Bone marrow (tissue), 2 donors: ENCODE results near the gene EIF2S1.
"Not testable (repeated sequence)": the region's sequence is repeated elsewhere in the genome, so short reads cannot be mapped to it uniquely, and the experiment has no call there.

ENCODE experiments used
- DNase-seq, 2 donors: peaks; one replicate each; lab custom pipeline; 2025; lab: John Stamatoyannopoulos, UW

The EIF2S1 gene

GRCh38 chr14:67411370-67411769 lies 51.2 kb downstream of the EIF2S1 start:
- DNase-seq, result no peak

DNA sequence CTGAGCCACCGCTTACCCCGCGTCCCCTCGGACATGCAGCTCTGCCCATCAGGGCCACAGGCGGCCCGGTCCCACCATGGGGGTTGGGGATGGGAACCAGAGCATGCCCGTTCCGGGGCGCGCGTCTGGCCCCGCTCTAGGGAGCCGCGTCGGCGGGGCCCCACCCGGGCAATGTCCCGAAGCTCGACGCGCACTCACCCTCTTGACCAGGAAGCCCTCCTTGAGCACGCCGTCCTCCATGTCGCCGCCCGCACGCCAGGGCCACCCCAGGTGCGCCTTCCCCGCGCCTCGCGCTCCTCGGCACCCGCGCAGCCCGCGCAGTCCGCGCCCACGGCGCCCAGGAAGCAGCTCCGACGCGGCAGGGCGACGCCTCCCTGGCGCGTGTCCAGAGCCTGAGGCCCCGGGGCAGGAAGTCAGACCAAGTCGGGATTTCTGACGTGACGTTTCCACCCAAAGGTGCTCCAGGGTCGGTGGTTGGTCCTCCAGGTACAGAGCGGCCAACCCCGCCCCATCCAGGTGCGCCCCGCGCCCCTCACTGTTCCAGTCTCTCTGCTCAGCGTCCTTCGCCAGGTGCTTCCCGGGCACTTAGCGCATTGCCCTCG lies 51.8 kb downstream of the EIF2S1 start, which contains the start of gene PLEK2:
Gene PLEK2 (minus strand): TSS at position 346 of the 602 bp plus-strand sequence. CDS start 106 bp downstream, at position 240.
- no peak for DNase-seq

DNA sequence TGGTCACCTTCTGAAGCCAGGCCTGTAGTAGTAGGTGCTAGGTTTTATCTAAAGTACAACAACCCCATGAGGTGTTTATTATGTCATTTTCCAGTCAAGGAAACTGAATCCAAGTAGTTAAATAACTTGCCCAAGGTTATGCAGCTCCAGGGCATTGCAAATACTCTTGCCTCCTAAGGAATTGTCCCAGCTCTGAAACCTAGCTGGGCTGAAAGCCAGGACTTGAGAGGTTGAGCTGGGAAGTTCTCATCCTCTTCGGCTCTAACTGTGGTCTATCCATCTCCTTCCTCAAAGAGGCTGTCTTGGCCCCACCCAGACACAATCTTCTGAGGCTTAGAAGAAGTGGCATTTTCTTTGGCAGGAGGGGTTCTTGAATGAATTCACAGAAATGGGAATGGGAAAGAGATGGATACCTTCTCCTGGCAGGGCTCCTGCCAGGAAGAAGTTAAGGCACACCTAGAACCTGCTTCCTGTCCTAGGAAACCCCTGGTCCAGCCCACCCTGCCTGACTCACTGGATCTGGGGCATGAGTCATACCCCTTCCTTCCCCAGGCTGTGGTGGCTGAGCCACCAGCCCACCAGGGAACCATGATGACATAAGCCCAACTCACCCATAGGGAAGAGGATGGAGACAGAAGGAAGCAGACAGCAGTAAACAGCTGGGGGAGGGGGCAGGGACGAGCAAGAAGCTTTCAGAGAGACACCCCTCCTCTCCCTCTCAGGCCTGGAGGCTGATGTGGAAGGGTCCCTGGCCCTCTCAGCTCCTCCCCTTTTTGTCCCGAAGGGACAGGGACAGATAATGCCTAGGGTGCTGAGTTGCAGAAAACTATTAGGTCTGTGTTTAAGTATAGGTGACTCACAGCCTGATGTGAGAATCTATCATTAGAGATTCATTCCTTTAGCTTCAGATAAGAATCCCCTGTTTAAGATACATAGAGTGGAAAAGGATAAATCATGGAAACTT lies 54.0 kb downstream of the EIF2S1 start:
- peak; percentile 25 to 91 for DNase-seq

DNA sequence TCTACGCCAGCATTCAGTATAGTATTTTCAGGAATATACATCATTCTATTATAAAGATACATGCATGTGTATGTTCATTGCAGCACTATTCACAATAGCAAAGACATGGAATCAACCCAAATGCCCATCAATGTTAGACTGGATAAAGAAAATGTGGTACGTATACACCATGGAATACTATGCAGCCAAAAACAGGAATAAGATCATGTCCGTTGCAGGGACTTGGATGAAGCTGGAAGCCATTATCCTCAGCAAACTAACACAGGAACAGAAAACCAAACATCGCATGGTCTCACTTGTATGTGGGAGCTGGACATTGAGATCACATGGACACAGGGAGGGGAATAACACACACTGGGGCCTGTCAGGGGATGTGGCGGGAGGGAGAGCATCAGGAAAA lies 55.5 kb downstream of the EIF2S1 start:
- DNase-seq, result not testable (repeated sequence)

DNA sequence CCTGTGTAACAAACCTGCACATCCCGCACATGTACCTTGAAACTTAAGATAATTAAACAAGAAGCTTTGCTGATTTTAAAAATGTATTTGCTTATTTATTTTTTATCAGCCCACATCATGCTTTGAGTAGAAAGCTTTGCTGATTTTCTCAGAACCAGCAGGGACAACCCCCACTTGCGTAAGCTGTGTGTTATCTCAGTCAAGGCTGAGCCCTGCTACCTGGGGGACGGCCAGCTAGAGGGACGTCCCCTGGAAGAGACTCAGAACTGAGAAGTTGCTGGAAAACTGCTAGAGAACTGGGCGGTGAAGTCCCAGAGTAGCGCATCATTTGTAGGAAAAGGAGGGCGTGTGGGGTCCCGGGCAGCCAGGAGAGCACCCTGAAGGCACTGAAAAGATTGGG lies 56.0 kb downstream of the EIF2S1 start:
- DNase-seq, result no peak

- no peak for DNase-seq
These were observed 56.7 kb downstream of the EIF2S1 start for GRCh38 chr14:67416810-67417209.

- DNase-seq, result no peak
These were observed 57.5 kb downstream of the EIF2S1 start for GRCh38 chr14:67417633-67418032.

GRCh38 chr14:67418401-67419191 lies 58.5 kb downstream of the EIF2S1 start:
- DNase-seq, result no peak

DNA sequence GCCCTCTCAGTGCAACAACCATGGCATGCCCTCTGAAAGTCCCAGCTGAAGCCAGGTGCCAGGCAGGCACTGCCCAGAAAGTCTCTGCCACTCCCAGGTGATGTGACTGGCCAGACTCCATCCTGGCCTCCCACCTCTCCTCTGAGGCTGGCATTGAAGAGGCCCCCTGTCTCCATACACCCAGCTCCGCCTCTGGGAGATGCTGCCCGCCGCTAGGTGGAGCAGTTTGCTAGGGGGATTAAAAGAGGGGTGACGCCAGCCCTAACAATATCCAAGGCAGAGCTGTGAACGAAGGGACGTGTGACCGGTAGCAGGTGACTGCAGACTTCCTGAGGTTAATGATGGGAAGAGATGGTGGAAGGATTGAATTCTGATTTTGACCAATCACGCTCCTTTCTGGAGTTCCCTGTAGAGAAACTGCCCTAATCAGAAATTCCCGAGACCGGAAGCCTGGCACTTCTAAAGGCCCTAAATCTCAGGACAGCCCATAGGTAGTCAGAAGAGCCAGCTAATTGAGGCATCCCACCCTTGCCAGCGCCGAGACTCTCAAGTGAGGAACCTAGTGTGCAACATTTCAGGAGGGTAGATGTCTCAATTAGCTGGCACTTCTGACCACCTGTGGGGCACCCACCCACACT lies 60.1 kb downstream of the EIF2S1 start:
- DNase-seq, result peak in 1 of 2 donors; percentile 9

GRCh38 chr14:67421356-67422224 lies 61.5 kb downstream of the EIF2S1 start:
- DNase-seq, result no peak

- peak in 1 of 2 donors; percentile 32 for DNase-seq
These were observed 63.3 kb downstream of the EIF2S1 start for GRCh38 chr14:67423424-67423823.

GRCh38 chr14:67424539-67424938 lies 64.4 kb downstream of the EIF2S1 start:
- DNase-seq, result no peak

- DNase-seq, result no peak
These were observed 65.5 kb downstream of the EIF2S1 start for GRCh38 chr14:67425608-67426007.

- DNase-seq, result no peak
These were observed 66.0 kb downstream of the EIF2S1 start for GRCh38 chr14:67426161-67426560.

DNA sequence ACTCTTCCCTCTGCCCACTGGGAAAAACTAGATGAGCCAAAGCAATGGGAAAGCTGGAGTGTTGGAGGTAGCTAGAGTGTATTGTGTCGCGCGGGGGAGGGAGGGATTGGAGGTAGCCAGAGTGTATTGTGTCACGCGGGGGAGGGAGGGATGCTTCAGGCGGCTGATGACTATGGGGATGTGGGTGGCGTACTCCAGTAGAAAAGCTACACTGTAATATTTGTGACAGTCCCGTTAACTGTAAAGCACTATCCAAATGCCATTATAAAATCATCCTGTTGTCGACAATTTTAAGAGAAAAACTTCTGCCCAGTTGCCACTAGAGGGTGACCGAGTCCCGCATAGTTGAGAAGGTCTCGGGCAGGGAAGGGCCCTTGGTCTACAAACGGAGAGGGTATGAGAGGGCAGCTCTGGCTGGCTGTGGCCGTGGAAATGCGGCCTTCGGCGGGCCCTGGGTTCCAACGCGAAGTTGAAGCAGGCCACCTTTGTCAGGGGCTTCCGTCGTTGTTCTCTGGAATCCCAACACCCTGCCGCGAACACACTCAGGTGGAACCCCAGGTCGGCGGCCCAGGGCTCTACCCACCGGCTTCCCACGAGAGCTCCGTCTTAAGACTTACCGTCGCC lies 67.0 kb downstream of the EIF2S1 start:
- DNase-seq, result peak in 1 of 2 donors; percentile 39

DNA sequence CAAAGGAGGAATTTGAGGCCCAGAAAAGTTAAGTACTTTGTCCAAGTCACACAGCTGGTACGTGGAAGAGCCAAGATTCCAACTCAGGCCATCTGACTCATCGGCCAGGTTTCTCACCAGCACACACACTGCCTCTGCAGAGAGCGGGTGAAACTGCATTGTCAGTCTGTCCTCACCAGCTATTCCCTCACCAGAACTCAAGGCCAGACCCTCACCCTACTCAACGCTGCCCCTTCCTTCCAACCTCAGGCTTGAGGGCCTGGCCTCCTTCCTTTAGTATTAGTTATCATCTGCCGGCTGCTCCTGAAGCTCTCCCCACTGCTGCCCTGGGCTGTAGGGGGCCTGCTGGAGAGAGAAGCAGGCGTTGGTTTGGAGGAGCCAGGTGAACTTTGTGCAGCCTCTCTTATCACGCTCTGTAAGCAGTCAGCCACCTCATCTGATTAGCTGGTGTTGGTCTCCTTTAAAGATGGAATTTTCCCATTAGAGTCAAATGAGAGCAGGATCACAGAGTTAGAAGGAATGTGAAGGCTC lies 68.4 kb downstream of the EIF2S1 start:
- DNase-seq, result no peak

- no peak for DNase-seq
These were observed 69.5 kb downstream of the EIF2S1 start for GRCh38 chr14:67429510-67430205.

DNA sequence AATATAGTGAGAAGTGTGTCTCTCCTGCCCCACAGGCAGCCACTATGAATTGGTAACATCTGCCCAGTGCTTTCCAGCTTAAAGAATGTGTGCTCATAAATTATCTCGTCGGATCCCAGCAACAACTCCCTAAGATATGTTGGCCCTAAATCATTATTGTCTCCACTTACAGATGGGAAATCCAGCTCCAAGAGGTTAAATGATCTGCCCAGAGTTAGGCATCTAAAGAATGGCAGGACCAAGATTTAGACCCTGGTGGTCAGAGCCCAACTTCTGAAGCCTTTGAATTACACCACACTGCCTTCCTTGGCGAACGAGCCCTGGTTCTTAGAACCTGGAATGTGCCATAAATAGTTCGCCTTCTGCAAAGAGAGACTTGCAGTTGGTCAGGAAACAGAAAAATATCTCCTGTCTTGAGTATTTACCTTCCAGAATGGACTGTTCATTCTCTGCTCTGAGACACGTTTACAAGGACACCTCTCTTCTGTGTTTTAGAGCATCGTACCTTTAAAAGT lies 72.0 kb downstream of the EIF2S1 start:
- no peak for DNase-seq

DNA sequence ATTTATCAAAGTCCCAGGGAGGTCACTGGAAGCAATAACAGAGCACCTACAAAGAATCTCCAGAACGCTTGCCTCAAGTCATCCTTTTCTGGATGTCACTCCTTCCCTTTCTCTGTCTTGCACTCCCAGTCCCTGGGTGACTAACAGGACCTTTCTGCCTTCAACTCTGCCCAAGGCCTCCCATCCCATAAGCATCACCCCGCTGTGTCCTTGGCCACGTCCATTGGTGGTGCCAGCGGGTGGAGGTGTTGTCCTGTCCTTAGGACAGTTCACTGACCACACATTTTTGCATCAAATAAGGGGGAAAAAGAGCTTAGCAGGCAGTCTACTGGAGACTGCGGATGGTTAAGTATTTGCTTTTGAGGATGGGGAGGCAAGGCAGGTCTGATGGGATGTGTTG lies 75.5 kb downstream of the EIF2S1 start:
- no peak for DNase-seq
